Naive B cell (primary cell): ENCODE measurements around the gene APC2. TPM values are rescaled to one million over a fixed set of nuclear protein-coding genes. Genes with fewer than 3 reads are reported as not detected.
A peak's percentile ranks its signal among the peaks of the same experiment; 100 is the strongest.

ENCODE experiments used
- ATAC-seq, 2 donors: fragments of 150-1000 bp; cut with Tn5 transposase; 2 replicates each; pipeline ENCODE4 v1.10.0; 2021; ENCODE audit warnings: low read depth in 2 of 2, mild to moderate bottlenecking in 2 of 2, moderate library complexity in 2 of 2
- DNase-seq: peaks from one replicate; pipeline ENCODE4 v3.0.0; 2022
- H3K27ac Mint-ChIP-seq, 6 donors: one replicate each; pipeline ENCODE4 v1.8.0; 2020 to 2022; ENCODE audit warnings: mild to moderate bottlenecking in 6 of 6, mixed read lengths in 6 of 6, moderate library complexity in 5 of 6, inconsistent platforms in 2 of 6
- H3K27me3 Mint-ChIP-seq, 3 donors: one replicate each; pipeline ENCODE4 v1.8.0; 2021 to 2022; ENCODE audit warnings: mixed read lengths in 3 of 3, mild to moderate bottlenecking in 1 of 3
- H3K36me3 Mint-ChIP-seq, 2 donors: one replicate each; pipeline ENCODE4 v1.8.0; 2020 to 2022; ENCODE audit warnings: mixed read lengths in 2 of 2, inconsistent platforms in 1 of 2, mild to moderate bottlenecking in 1 of 2
- H3K4me1 Mint-ChIP-seq, 3 donors: one replicate each; pipeline ENCODE4 v1.8.0; 2020 to 2022; ENCODE audit warnings: mixed read lengths in 3 of 3, inconsistent platforms in 1 of 3, mild to moderate bottlenecking in 1 of 3, moderate library complexity in 1 of 3
- H3K4me3 Mint-ChIP-seq, 8 donors: one replicate each; pipeline ENCODE4 v1.8.0; 2020 to 2022; ENCODE audit warnings: mild to moderate bottlenecking in 8 of 8, mixed read lengths in 8 of 8, moderate library complexity in 8 of 8, inconsistent platforms in 2 of 8
- H3K9me3 Mint-ChIP-seq, 7 donors: one replicate each; pipeline ENCODE4 v1.8.0; 2020 to 2022; ENCODE audit warnings: mixed read lengths in 7 of 7, mild to moderate bottlenecking in 5 of 7, inconsistent platforms in 2 of 7, moderate library complexity in 1 of 7
- polyA plus RNA-seq, 6 donors: library from polyadenylated mRNA; unstranded; fragments of 300-500 nt; fragmentation: Illumina TruSeq; gene quantifications; one replicate each; pipeline ENCODE4 v1.2.3, GENCODE V29; 2021; ENCODE audit warnings: low read depth in 6 of 6

APC2 gene
- polyA plus RNA-seq, 6 donors from 2014 or later: 0.03 TPM; not detected in 5

- Mint-ChIP-seq H3K9me3 (no peaks in the 10 kb centered on the region), H3K36me3 (no peaks in the 10 kb centered on the region), H3K27ac (peak overlapping the region in 3 of 6 donors; percentile 65 to 99 (median 70)), H3K4me3 (peak overlapping the region; percentile 42 to 100 (median 90)), H3K27me3 (peaks cover 0 to 2% (median 0%) of the 10 kb centered on the region in 3 donors), H3K4me1 (peaks cover 12 to 36% (median 32%) of the 10 kb centered on the region in 3 donors)
- no peak for DNase-seq
- ATAC-seq: no peak
Measured at GRCh38 chr19:1440418-1440801, 9.5 kb upstream of the APC2 start.

- H3K9me3 Mint-ChIP-seq: no peaks in the 10 kb centered on the region
- H3K4me1 Mint-ChIP-seq: peaks cover 12 to 38% (median 32%) of the 10 kb centered on the region in 3 donors
- no peak for DNase-seq
- no peaks in the 10 kb centered on the region for H3K36me3 Mint-ChIP-seq
- H3K27me3 Mint-ChIP-seq: peaks cover 0 to 5% (median 0%) of the 10 kb centered on the region in 3 donors
- no peak for ATAC-seq
- peak overlapping the region in 1 of 6 donors; percentile 99 for H3K27ac Mint-ChIP-seq
- peak overlapping the region in 5 of 8 donors; percentile 16 to 100 (median 99) for H3K4me3 Mint-ChIP-seq
Measured at GRCh38 chr19:1441022-1441426, 8.9 kb upstream of the APC2 start.

- H3K27me3 Mint-ChIP-seq: peaks cover 0 to 7% (median 0%) of the 10 kb centered on the region in 3 donors
- ATAC-seq: no peak
- peak overlapping the region in 2 of 6 donors; percentile 34 to 59 for H3K27ac Mint-ChIP-seq
- no peak for DNase-seq
- H3K9me3 Mint-ChIP-seq: no peaks in the 10 kb centered on the region
- H3K36me3 Mint-ChIP-seq: no peaks in the 10 kb centered on the region
- H3K4me1 Mint-ChIP-seq: peaks cover 12 to 38% (median 32%) of the 10 kb centered on the region in 3 donors
- peak overlapping the region in 5 of 8 donors; percentile 61 to 84 (median 79) for H3K4me3 Mint-ChIP-seq
Measured at GRCh38 chr19:1441677-1442438, 8.1 kb upstream of the APC2 start.

- Mint-ChIP-seq H3K4me1 (peaks cover 15 to 31% (median 30%) of the 10 kb centered on the region in 3 donors), H3K27me3 (peaks cover 7 to 34% (median 27%) of the 10 kb centered on the region in 3 donors), H3K27ac (peak overlapping the region in 1 of 6 donors; percentile 56), H3K36me3 (peaks cover 0 to 7% of the 10 kb centered on the region in 2 donors), H3K9me3 (no peaks in the 10 kb centered on the region), H3K4me3 (peak overlapping the region; percentile 65 to 88 (median 78))
- DNase-seq (peak; percentile 74), ATAC-seq (peak; percentile 84 to 87)
Measured at GRCh38 chr19:1445185-1445931, 4.6 kb upstream of the APC2 start.

GRCh38 chr19:1445932-1446712, 3.8 kb upstream of the APC2 start:
- ATAC-seq (no peak), DNase-seq (no peak)
- Mint-ChIP-seq H3K27me3 (peaks cover 15 to 42% (median 35%) of the 10 kb centered on the region in 3 donors), H3K27ac (no peak overlapping the region), H3K4me3 (peak overlapping the region in 1 of 8 donors; percentile 73), H3K36me3 (peaks cover 0 to 15% of the 10 kb centered on the region in 2 donors), H3K9me3 (peaks cover 0 to 2% (median 0%) of the 10 kb centered on the region in 7 donors), H3K4me1 (peaks cover 19 to 31% (median 30%) of the 10 kb centered on the region in 3 donors)

GRCh38 chr19:1446713-1447481, 3.0 kb upstream of the APC2 start:
- peaks cover 0 to 15% of the 10 kb centered on the region in 2 donors for H3K36me3 Mint-ChIP-seq
- DNase-seq: no peak
- peaks cover 0 to 2% (median 0%) of the 10 kb centered on the region in 7 donors for H3K9me3 Mint-ChIP-seq
- H3K27me3 Mint-ChIP-seq: peaks cover 15 to 50% (median 43%) of the 10 kb centered on the region in 3 donors
- H3K4me1 Mint-ChIP-seq: peaks cover 19 to 31% (median 27%) of the 10 kb centered on the region in 3 donors
- peak overlapping the region; percentile 35 to 72 (median 56) for H3K4me3 Mint-ChIP-seq
- peak overlapping the region in 2 of 6 donors; percentile 20 to 81 for H3K27ac Mint-ChIP-seq
- no peak for ATAC-seq

GRCh38 chr19:1447504-1447903, 2.4 kb upstream of the APC2 start:
- peaks cover 21 to 31% (median 27%) of the 10 kb centered on the region in 3 donors for H3K4me1 Mint-ChIP-seq
- H3K27me3 Mint-ChIP-seq: peaks cover 15 to 56% (median 47%) of the 10 kb centered on the region in 3 donors
- H3K9me3 Mint-ChIP-seq: peaks cover 0 to 2% (median 0%) of the 10 kb centered on the region in 7 donors
- H3K27ac Mint-ChIP-seq: peak overlapping the region in 3 of 6 donors; percentile 20 to 86 (median 81)
- ATAC-seq (no peak), DNase-seq (no peak)
- peak overlapping the region; percentile 35 to 72 (median 56) for H3K4me3 Mint-ChIP-seq
- H3K36me3 Mint-ChIP-seq: peaks cover 0 to 15% of the 10 kb centered on the region in 2 donors

- ATAC-seq (no peak), DNase-seq (no peak)
- Mint-ChIP-seq H3K4me3 (peak overlapping the region in 4 of 8 donors; percentile 34 to 67 (median 36)), H3K27me3 (peaks cover 15 to 60% (median 51%) of the 10 kb centered on the region in 3 donors), H3K27ac (peak overlapping the region in 1 of 6 donors; percentile 53), H3K4me1 (peaks cover 21 to 31% (median 27%) of the 10 kb centered on the region in 3 donors), H3K36me3 (peaks cover 0 to 15% of the 10 kb centered on the region in 2 donors), H3K9me3 (peaks cover 0 to 2% (median 0%) of the 10 kb centered on the region in 7 donors)
Measured at GRCh38 chr19:1447944-1448343, 2.0 kb upstream of the APC2 start.

GRCh38 chr19:1450735-1451731, 1.1 kb downstream of the APC2 start:
- DNase-seq: no peak
- peaks cover 0 to 23% of the 10 kb centered on the region in 2 donors for H3K36me3 Mint-ChIP-seq
- H3K9me3 Mint-ChIP-seq: peaks cover 0 to 3% (median 2%) of the 10 kb centered on the region in 7 donors
- H3K27me3 Mint-ChIP-seq: peaks cover 24 to 82% (median 76%) of the 10 kb centered on the region in 3 donors
- H3K4me1 Mint-ChIP-seq: peaks cover 36 to 41% (median 39%) of the 10 kb centered on the region in 3 donors
- peak overlapping the region in 1 of 6 donors; percentile 37 for H3K27ac Mint-ChIP-seq
- no peak for ATAC-seq
- H3K4me3 Mint-ChIP-seq: peak overlapping the region in 5 of 8 donors; percentile 5 to 69 (median 43)

- Mint-ChIP-seq H3K4me3 (peak overlapping the region in 2 of 8 donors; percentile 18 to 71), H3K27me3 (peaks cover 24 to 78% (median 74%) of the 10 kb centered on the region in 3 donors), H3K36me3 (peaks cover 0 to 23% of the 10 kb centered on the region in 2 donors), H3K9me3 (peaks cover 0 to 3% (median 2%) of the 10 kb centered on the region in 7 donors), H3K27ac (peak overlapping the region in 1 of 6 donors; percentile 49), H3K4me1 (peaks cover 36 to 39% (median 37%) of the 10 kb centered on the region in 3 donors)
- no peak for ATAC-seq
- no peak for DNase-seq
Measured at GRCh38 chr19:1451916-1452801, 2.2 kb downstream of the APC2 start.
